Loucy (cell line): Measurements from ENCODE around the gene PSG7.
"Not testable (repeated sequence)": the region's sequence is repeated elsewhere in the genome, so short reads cannot be mapped to it uniquely, and the experiment has no call there.

Experiments used
- CTCF ChIP-seq: fragments of 200-600 bp; sonication (generic); conservative IDR thresholded peaks from 2 replicates; pipeline ENCODE4 v1.5.1; 2014; ENCODE audit warnings: mild to moderate bottlenecking, antibody characterized with exemption, low read length
- EZH2phosphoT487 ChIP-seq: fragments of 200-600 bp; IDR thresholded peaks from 2 replicates; pipeline ENCODE4 v1.6.1; 2018; ENCODE audit warnings: antibody characterized with exemption, mild to moderate bottlenecking, moderate library complexity, borderline replicate concordance

- TF ChIP-seq CTCF: peak; percentile 59
- not testable (repeated sequence) for TF ChIP-seq EZH2phosphoT487
These were observed 13.9 kb downstream of the PSG7 start for GRCh38 chr19:42923106-42923505.
